Fibroblast of gingiva (primary cell): ENCODE data around the gene R3HDML.

Experiments
- DNase-seq: peaks from one replicate; pipeline ENCODE4 v3.0.0-alpha.2; 2011; ENCODE audit warnings: low read depth

The R3HDML gene

DNA sequence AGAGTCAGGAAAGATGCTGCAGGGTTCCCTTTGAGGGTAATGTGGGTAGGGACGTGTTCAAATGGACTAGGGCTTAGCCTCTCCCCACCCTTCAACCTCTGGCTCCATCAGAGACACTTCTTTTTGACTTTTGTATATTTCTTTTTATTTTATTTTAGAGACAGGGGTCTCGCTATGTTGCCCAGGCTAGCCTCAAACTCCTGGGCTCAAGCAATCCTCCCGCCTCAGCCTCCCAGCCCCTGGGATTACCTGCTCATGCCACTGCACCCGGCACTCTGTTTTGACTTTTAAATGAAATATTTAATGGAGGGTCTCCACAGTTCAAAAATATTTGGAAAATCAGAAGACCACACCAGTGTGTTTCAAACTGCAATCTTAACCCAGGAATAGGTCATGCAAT is 27.2 kb downstream of the R3HDML start:
- DNase-seq: no peak

- DNase-seq: no peak
Measured at GRCh38 chr20:44364780-44365179, 27.9 kb downstream of the R3HDML start.

DNA sequence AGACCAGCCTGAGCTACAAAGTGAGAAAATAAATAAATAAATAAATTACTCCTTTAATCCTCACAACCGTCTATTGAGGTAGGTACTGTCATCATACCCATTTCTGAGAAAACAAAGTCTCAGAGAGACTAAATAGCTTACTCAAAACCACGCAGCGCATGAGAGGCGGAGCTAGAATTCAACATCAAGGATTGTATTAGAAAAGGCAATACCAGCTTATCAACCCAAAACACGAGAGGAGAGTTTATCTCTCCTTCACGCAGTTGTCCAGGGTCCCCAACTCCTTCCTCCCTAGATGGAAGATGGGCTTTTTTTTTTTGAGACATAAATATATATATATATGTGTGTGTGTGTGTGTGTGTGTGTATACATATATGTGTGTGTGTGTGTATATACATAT is 30.9 kb downstream of the R3HDML start:
- no peak for DNase-seq

DNA sequence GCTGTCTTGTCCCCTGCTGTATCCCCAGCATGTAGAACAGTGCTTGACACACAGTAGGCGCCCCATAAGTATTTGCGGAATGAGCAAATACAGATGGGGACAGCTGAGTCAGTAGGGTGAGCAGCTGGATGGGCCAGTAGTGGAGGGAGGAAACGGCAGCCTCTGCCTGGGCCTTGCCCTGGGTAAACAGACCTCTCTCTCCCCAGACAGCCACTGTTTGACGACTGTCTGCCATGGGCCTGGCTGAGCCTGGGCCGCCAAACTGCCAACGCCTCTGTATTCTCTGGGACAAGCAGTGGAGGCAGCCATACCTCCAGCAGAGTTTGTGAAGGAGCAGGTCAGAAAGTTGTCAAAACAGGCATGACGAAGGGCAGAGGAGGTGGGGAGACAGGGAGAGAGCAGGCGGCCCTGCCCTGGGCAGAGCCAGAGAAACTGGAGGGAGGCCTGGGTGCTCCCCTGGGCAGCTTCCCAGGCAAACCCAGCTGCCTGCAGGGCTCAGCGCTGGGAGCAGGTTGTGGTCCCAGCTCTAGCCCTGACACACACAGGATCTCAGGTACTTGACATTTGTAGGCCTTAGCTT is 33.9 kb downstream of the R3HDML start:
- no peak for DNase-seq

DNA sequence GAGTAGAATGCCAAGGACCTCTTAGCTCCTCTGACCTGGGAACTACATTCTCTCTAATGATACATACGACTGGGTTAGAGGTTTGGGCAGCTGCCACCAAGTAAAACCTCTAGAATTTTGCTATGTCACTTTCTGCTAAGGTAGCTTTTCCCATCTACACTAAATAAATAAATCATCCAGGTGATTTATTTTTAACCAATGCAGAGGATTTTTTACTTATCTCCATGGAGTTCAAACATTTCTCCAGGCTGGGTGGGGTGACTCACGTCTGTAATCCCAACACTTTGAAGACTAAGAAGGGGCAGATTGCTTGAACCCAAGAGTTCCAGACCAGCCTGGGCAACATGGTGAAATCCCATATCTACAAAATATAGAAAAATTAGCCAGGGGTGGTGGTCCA is 45.8 kb downstream of the R3HDML start:
- DNase-seq: no peak

GRCh38 chr20:44384423-44385027 is 47.7 kb downstream of the R3HDML start:
- peak; percentile 34 for DNase-seq

DNA sequence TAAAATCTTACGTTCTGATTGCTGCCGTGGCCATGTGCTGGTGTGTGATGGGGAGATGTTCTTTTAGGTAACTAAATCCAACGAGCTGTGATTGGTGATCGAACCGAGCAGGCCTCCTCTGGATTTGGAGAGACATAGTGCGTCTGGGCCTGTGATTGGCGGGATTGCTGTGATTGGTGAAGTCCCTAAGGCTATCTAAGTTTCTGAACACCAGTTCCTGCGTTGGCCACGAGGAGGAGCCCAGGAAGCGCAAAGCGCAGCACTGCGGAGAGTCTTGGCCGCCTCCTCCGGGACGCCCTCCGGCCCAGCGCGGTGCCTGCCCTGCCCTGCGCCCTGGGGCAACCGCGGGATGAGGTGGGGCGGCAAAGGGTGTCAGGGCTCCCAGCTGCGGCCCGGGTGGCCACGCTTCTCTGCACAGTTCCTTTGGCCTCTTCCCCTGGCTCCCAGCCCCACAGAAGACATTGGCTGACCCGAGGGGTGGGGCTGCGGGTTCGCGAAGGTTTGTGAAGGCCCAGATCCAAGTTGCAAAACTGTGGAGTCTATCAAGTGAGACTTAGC is 51.7 kb downstream of the R3HDML start:
- peak; percentile 64 for DNase-seq

GRCh38 chr20:44389871-44390270 is 53.0 kb downstream of the R3HDML start:
- no peak for DNase-seq

DNA sequence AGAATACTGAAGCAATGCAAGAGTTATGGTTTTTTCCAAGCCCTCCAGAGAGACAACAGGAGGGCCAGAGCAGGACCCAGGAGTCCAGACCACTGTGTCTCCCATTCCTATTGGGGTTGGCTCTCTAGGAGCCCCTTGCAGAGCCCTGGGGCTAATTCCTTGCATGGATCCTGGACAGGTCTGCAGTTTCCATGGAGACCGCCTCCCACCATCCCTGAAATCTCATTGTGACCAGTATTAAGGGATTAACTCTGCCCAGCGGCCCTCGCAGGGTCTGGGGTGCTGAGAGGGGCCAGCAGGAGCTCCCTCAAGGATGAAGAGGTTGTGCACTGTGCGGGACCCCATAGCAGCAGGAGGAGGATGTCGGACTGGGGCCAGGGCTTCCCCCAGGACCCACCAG is 53.4 kb downstream of the R3HDML start:
- DNase-seq: no peak

DNA sequence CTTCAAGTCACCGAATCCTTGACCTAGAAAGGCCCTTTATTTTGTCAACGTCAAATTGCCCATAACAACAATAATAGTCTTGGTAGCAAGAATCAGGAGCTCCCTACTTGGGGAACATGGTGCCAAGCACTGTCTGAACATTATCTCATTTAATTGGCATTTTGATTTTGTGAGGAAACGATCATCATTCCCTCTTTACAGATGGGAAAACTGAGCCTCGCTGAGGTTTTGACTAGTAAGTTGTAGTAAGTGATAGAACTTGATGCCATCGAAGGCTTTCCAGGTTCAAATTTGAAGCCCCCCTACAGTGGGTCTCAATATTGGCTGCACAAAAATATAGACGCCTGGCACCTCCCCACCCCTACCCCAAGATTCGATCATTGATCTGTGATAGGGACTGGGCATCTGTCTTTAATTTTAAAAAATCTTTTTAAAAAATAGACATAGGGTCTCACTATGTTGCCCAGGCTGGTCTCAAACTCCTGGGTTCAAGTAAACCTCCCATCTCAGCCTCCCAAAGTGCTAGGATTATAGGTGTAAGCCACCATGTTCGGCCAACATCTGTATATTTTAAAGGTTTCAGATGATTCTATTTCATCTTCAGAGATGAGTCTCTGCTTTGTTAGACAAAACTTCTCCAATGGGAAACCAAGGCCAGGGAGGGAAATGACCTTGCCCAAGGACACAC is 55.4 kb downstream of the R3HDML start:
- DNase-seq: no peak

DNA sequence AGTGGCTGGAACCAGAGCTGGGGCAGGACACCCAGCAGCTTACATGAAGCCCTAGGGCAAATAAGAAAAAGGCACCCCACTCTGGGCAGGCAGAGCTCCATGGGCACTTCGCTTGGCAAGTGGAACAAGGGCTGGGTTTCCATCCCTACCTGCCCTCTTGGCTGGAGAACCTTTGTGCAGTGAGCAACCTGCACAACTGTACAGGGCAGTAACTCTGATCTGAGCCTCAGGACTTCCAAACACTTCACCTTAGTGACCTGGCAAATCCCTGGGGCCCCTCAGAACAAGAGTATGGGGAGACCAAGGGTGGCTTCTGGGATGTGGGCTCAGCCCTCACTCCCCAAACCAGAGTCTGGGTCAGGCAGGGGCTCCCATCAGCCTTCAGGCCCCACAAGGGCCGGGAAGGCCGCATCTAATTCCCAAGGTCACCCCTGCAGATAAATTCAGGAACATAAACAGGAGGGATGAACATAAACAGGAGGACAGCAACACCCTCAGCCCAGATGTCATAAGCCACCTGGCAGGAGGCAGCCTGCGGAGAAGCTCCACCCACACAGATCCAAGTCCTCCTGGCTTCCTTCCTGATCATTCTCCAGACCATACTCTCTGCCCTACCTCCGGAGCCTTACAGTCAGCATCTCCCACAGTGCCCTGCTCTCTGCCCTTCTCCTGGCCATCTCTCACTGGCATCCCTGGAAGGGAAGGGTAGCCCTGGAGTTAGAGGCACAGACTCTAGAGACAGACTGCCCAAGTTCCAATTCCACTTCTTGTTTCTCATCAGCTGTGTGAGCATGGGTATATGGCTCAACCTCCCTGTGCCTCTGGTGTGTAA is 56.1 kb downstream of the R3HDML start:
- no peak for DNase-seq

DNA sequence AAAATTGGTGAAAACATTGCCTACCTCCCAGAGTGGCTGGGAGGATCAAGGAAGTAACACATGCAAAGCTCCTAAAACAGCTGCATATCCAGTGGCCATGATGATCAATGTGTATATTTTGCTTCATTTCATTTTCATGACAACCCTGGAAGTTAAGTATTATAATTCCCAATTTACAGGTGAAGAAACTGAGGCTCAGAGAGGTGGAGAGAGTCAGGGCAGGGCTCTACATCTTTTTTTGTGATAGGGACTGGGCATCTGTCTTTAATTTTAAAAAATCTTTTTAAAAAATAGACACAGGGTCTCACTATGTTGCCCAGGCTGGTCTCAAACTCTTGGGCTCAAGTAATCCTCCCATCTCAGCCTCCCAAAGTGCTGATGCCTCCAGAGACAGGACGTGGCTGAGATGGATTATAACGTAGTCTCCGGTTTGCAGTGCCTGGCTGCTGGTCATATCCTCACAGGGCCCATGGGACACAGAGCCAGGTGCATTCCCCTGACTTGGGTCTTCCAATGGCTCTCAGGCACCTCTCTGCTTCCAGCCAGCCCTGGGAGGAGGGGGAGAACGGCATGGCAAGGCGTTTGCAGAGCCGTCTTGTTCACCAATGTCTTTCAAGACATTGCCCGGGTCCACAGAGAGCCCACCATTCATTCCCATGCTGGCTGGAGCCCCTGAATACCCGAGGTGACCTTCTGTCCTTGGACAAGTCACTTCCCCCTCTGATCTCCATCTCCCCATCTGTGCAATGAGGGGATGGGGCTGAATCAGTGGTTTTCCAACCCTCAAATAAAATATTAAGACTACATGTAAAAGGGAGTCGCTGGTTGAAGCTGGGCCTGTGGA is 57.0 kb downstream of the R3HDML start:
- DNase-seq: no peak

GRCh38 chr20:44394452-44394701 is 57.5 kb downstream of the R3HDML start:
- no peak for DNase-seq

GRCh38 chr20:44394702-44395460 is 58.0 kb downstream of the R3HDML start:
- DNase-seq: peak; percentile 19

GRCh38 chr20:44395461-44396340 is 58.9 kb downstream of the R3HDML start:
- no peak for DNase-seq

- no peak for DNase-seq
Measured at GRCh38 chr20:44396369-44397130, 59.7 kb downstream of the R3HDML start.

DNA sequence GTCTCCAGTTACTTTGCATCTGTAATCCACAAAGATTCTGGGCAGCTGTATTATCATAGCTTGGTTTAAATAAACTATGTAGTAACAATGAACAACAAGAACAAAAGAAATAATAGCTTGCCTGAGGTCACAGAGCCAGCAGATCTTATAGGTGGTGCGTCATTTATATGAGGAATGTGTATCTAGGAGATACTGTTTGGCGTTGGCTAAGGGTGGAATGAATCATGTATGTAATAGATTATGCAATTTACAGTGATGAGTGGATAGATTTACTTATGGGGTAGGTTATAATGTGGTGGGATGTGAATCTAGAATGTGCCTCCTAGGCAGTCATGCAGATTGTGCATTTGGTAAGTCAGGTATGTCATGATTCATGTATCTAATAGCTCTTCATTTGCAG is 61.5 kb downstream of the R3HDML start:
- peak; percentile 52 for DNase-seq

GRCh38 chr20:44399446-44399845 is 62.6 kb downstream of the R3HDML start:
- DNase-seq: no peak

GRCh38 chr20:44400671-44400969 is 63.8 kb downstream of the R3HDML start:
- no peak for DNase-seq
